IMR-90 (cell line): ENCODE data around the gene PNISR. TPM values are rescaled to one million over a fixed set of nuclear protein-coding genes. Genes with fewer than 3 reads are reported as not detected.

Experiments used
- ATAC-seq: fragments of 200-7000 bp; cut with Tn5 transposase; 2 replicates; pipeline ENCODE4 v1.9.1; 2020; ENCODE audit warnings: low read depth, mild to moderate bottlenecking, moderate library complexity
- BruUV-seq: library from RNA; stranded (reverse); fragments of 400-500 nt; replicated peaks from 2 replicates; lab custom pipeline; 2021; lab: Mats Ljungman, UMichigan
- CTCF ChIA-PET: fragments of 300-600 bp; formaldehyde crosslinking; extraction: SDS; loops from one replicate; lab custom pipeline; 2021; ENCODE audit warnings: antibody characterized with exemption; lab: Yijun Ruan, JAX
- POLR2A ChIA-PET: fragments of 300-600 bp; sonication (Branson Sonifier 250); formaldehyde crosslinking; loops from one replicate; lab custom pipeline; 2022; ENCODE audit warnings: antibody characterized with exemption; ENCODE audit not compliant: unreplicated experiment; lab: Charles Lee
- DNase-seq: peaks from one replicate; pipeline ENCODE4 v3.0.0; 2013
- H2AFZ ChIP-seq: replicated peaks from 2 replicates; pipeline ENCODE3; 2013; ENCODE audit warnings: low read length, mild to moderate bottlenecking; ENCODE audit not compliant: poor library complexity
- H2AK5ac ChIP-seq: 2 replicates; pipeline ENCODE4 v1.6.1; 2013; ENCODE audit warnings: low read depth, low read length, inconsistent platforms
- H2AK9ac ChIP-seq: replicated peaks from 2 replicates; pipeline ENCODE3; 2013; ENCODE audit warnings: mild to moderate bottlenecking, low read depth, low read length, moderate library complexity; ENCODE audit not compliant: poor library complexity
- H2BK120ac ChIP-seq: 2 replicates; pipeline ENCODE4 v1.6.1; 2013; ENCODE audit warnings: low read depth, low read length, inconsistent platforms
- H2BK15ac ChIP-seq: 3 replicates; pipeline ENCODE4 v1.6.1; 2013; ENCODE audit warnings: low read depth, low read length, inconsistent platforms
- H2BK20ac ChIP-seq: 2 replicates; pipeline ENCODE4 v1.6.1; 2013; ENCODE audit warnings: low read depth, mild to moderate bottlenecking, inconsistent platforms, low read length, moderate library complexity
- H2BK5ac ChIP-seq: 2 replicates; pipeline ENCODE4 v1.6.1; 2013; ENCODE audit warnings: mild to moderate bottlenecking, low read depth, low read length, inconsistent platforms; ENCODE audit not compliant: poor library complexity, severe bottlenecking
- H3K14ac ChIP-seq: replicated peaks from 2 replicates; pipeline ENCODE4 v1.6.1; 2013; ENCODE audit warnings: low read depth, low read length, inconsistent platforms
- H3K18ac ChIP-seq: 2 replicates; pipeline ENCODE4 v1.6.1; 2013; ENCODE audit warnings: low read depth, low read length, control low read depth
- H3K23ac ChIP-seq: 2 replicates; pipeline ENCODE4 v1.6.1; 2013; ENCODE audit warnings: low read depth, low read length, inconsistent platforms
- H3K27ac ChIP-seq: 2 replicates; pipeline ENCODE4 v1.5.1; 2013; ENCODE audit warnings: mild to moderate bottlenecking, control low read depth, low read length; ENCODE audit not compliant: insufficient read depth
- H3K27me3 ChIP-seq: 2 replicates; pipeline ENCODE4 v1.6.1; 2013; ENCODE audit warnings: low read length; ENCODE audit not compliant: control insufficient read depth, insufficient read depth
- H3K36me3 ChIP-seq: 2 replicates; pipeline ENCODE4 v1.6.1; 2013; ENCODE audit warnings: low read length, mixed read lengths; ENCODE audit not compliant: control insufficient read depth, insufficient read depth
- H3K4ac ChIP-seq: 2 replicates; pipeline ENCODE4 v1.6.1; 2013; ENCODE audit warnings: low read depth, low read length, inconsistent platforms
- H3K4me1 ChIP-seq: 2 replicates; pipeline ENCODE4 v1.6.1; 2013; ENCODE audit warnings: low read length, mixed read lengths; ENCODE audit not compliant: control insufficient read depth, insufficient read depth
- H3K4me2 ChIP-seq: 2 replicates; pipeline ENCODE4 v1.6.1; 2013; ENCODE audit warnings: low read depth, mild to moderate bottlenecking, control low read depth, low read length, moderate library complexity
- H3K4me3 ChIP-seq: 2 replicates; pipeline ENCODE4 v1.5.1; 2013; ENCODE audit warnings: low read depth, mild to moderate bottlenecking, control low read depth, low read length, moderate library complexity; ENCODE audit not compliant: insufficient read depth
- H3K56ac ChIP-seq: 2 replicates; pipeline ENCODE4 v1.6.1; 2013; ENCODE audit warnings: low read length, inconsistent platforms; ENCODE audit not compliant: insufficient read depth; ENCODE audit errors: extremely low read depth
- H3K79me1 ChIP-seq, 2 experiments: 2 replicates each; pipeline ENCODE4 v1.6.1; 2013; ENCODE audit warnings: low read length in 2 of 2, inconsistent platforms in 1 of 2, low read depth in 1 of 2
- H3K9ac ChIP-seq: 2 replicates; pipeline ENCODE4 v1.6.1; 2013; ENCODE audit warnings: low read depth, low read length, control low read depth
- H3K9me1 ChIP-seq: 2 replicates; pipeline ENCODE4 v1.6.1; 2013; ENCODE audit warnings: low read length, inconsistent platforms; ENCODE audit not compliant: insufficient read depth
- H3K9me3 ChIP-seq: 2 replicates; pipeline ENCODE4 v1.6.1; 2013; ENCODE audit warnings: low read length; ENCODE audit not compliant: control insufficient read depth, insufficient read depth
- H4K20me1 ChIP-seq: 2 replicates; pipeline ENCODE4 v1.6.1; 2013; ENCODE audit warnings: low read length, inconsistent platforms; ENCODE audit not compliant: insufficient read depth
- H4K5ac ChIP-seq: 2 replicates; pipeline ENCODE4 v1.6.1; 2013; ENCODE audit warnings: mild to moderate bottlenecking, low read depth, low read length, control low read depth
- H4K8ac ChIP-seq, 2 experiments: 2 replicates each; pipeline ENCODE4 v1.6.1; 2013; ENCODE audit warnings: low read depth in 2 of 2, low read length in 2 of 2, control low read depth in 1 of 2, inconsistent platforms in 1 of 2
- H4K91ac ChIP-seq: 2 replicates; pipeline ENCODE4 v1.6.1; 2013; ENCODE audit warnings: low read depth, low read length, inconsistent platforms; ENCODE audit not compliant: insufficient read depth
- NFE2L2 ChIP-seq: fragments of 150-350 bp; IDR thresholded peaks from 2 replicates; pipeline ENCODE4 v1.6.1; 2016; ENCODE audit warnings: low read depth, mild to moderate bottlenecking, low read length
- WGBS, 2 experiments: methylation state at CpG; one replicate each; pipeline versions ENCODE4 v1.1.5 to v1.1.7; 2013; ENCODE audit warnings: missing lambda C conversion rate in 2 of 2; ENCODE audit not compliant: insufficient read length in 1 of 2; ENCODE audit errors: extremely low coverage in 2 of 2; 5-methylcytosine and 5-hydroxymethylcytosine counted together
- dilution Hi-C: fragments of 300-500 bp; cut with HindIII; formaldehyde crosslinking; loops from one replicate; pipeline ENCODE4 v1.14.3; 2018; ENCODE audit warnings: low sequenced_read_pairs; ENCODE audit not compliant: unreplicated experiment
- in situ Hi-C: fragments of 300-500 bp; cut with MboI; formaldehyde crosslinking; loops from 3 replicates; pipeline ENCODE4 v1.14.3; 2019; ENCODE audit warnings: low sequenced_read_pairs, inconsistent platforms, mixed read lengths
- intact Hi-C: fragments of 100-400 bp; cut with micrococcal nuclease; formaldehyde crosslinking; loops from 2 replicates; pipeline ENCODE4 v1.10.0; 2022
- polyA plus RNA-seq, 3 experiments: library from polyadenylated mRNA; depleted of rRNA; stranded (reverse); fragments of >200 nt; gene quantifications; 2 replicates each; pipeline ENCODE4 v1.2.3, GENCODE V29; 2012; ENCODE audit warnings: low replicate concordance in 1 of 3
- total RNA-seq: library from RNA; depleted of rRNA; stranded (reverse); fragments of >200 nt; gene quantifications from 2 replicates; pipeline ENCODE4 v1.2.3, GENCODE V29; 2012

Gene PNISR
- total and polyA plus RNA-seq, 2 of the 4 experiments (the other 2 are of a cell fraction) = 44.5 to 46.2 TPM

- Histone ChIP-seq H4K20me1 (peaks cover 21% of the 10 kb centered on the region), H3K4me3 (no peak overlapping the region), H3K9me1 (peaks cover 5% of the 10 kb centered on the region), H3K56ac (no peak overlapping the region), H3K14ac (no peak overlapping the region), H3K4me2 (no peak overlapping the region), H2BK20ac (no peak overlapping the region), H3K36me3 (0 out of 2 replicates have a peak, but pooled peaks cover 2% of the 10 kb centered on the region), H4K91ac (no peak overlapping the region), H2AFZ (no peak overlapping the region), H3K4me1 (peaks cover 4% of the 10 kb centered on the region), H3K79me1 (peaks cover 5 to 29% of the 10 kb centered on the region in 2 experiments), H3K9ac (no peak overlapping the region), H2AK5ac (no peak overlapping the region), H3K27ac (no peak overlapping the region), H3K18ac (no peak overlapping the region), H3K23ac (no peak overlapping the region), H3K27me3 (no peaks in the 10 kb centered on the region), H3K4ac (no peak overlapping the region), H4K8ac (no peak overlapping the region), H2BK15ac (no peak overlapping the region), H2BK5ac (no peak overlapping the region), H2BK120ac (no peak overlapping the region), H4K5ac (no peak overlapping the region), H3K9me3 (no peaks in the 10 kb centered on the region), H2AK9ac (no peak overlapping the region)
- TF ChIP-seq NFE2L2 = no peak
- ChIA-PET POLR2A (no interaction called here), CTCF (no interaction called here)
- dilution Hi-C loops (no loop called here), intact Hi-C loops (loop anchor here (5.0 kb wide), 2 partner anchors 94 to 139 kb away; partner anchors contain the start of gene CCNC), in situ Hi-C loops (no loop called here)
- BruUV-seq = no TSS peak
- WGBS, 2 experiments = 100% methylated on average over 1 of the region's 5 CpGs; no CpG with 5 or more reads in 1 of the 2 experiments
- no peak for ATAC-seq
- DNase-seq = no peak
These were observed 2.9 kb upstream of the PNISR start for GRCh38 chr6:99427988-99428387.
